ENCODE results near the gene KRTAP24-1.

Gene KRTAP24-1

DNA sequence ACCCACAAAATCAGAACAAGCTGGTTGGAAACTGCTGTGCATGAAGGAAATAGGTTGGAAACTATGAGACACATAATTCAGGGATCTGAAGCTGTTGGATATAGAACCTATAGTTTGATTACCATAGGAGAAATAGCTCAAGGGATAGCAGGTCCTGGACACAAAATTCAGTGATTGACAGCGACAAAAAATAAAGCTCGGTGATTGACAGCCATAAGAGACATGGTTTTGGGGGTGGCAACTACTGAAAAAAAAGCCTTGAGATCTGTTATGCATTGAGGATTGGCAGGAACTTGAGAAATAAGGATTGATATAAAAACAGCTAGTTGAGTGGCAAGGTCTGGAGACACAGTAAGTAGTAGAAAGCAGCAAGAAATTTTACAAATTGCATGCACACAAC is 6.5 kb upstream of the KRTAP24-1 start, which contains the start of gene KRTAP25-1:
TSS of gene KRTAP25-1 (minus strand) at position 300 of the 400 bp plus-strand sequence. CDS start at position 276, 24 bp downstream.
- no peak within 1 kb of the TSS for H3K4me3 ChIP-seq (replicated peaks; ENCODE audit: low read depth, low read length)
- no peak for DNase-seq (ENCODE audit: extremely low read depth, low read depth)
- TF ChIP-seq CTCF (IDR thresholded peaks at IDR 0.05; ENCODE audit: low read depth, low read length, missing control alignments): no peak

DNA sequence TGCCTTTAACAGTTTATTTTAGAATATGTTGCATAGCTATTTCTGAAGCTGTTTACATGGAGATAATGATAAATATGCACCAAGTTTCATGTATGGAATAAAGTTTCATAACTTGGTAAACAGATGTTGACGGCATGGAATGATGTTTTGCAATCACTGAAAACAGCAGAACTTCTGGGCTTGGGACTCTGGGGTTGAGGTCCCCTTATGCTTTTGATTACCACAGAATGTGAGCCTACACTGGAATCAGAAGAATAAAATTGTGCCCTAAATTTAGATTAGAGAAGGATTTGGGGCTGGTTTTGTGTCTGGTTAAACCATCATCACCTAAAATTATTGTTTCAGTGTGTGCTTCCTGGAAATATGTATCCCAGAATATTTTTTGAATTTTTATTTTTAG is 11.1 kb downstream of the KRTAP24-1 start:
- DNase-seq (ENCODE audit: extremely low read depth, low read depth): no peak
- TF ChIP-seq CTCF (IDR thresholded peaks at IDR 0.05; ENCODE audit: low read depth, low read length, missing control alignments): no peak
- H3K4me3 ChIP-seq (replicated peaks; ENCODE audit: low read depth, low read length): no peak overlapping the region

- TF ChIP-seq CTCF (IDR thresholded peaks at IDR 0.05; ENCODE audit: low read depth, low read length, missing control alignments): no peak
- H3K4me3 ChIP-seq (replicated peaks; ENCODE audit: low read depth, low read length): no peak overlapping the region
- no peak for DNase-seq (ENCODE audit: extremely low read depth, low read depth)
Observed at GRCh38 chr21:30271156-30271555, 11.6 kb downstream of the KRTAP24-1 start.

DNA sequence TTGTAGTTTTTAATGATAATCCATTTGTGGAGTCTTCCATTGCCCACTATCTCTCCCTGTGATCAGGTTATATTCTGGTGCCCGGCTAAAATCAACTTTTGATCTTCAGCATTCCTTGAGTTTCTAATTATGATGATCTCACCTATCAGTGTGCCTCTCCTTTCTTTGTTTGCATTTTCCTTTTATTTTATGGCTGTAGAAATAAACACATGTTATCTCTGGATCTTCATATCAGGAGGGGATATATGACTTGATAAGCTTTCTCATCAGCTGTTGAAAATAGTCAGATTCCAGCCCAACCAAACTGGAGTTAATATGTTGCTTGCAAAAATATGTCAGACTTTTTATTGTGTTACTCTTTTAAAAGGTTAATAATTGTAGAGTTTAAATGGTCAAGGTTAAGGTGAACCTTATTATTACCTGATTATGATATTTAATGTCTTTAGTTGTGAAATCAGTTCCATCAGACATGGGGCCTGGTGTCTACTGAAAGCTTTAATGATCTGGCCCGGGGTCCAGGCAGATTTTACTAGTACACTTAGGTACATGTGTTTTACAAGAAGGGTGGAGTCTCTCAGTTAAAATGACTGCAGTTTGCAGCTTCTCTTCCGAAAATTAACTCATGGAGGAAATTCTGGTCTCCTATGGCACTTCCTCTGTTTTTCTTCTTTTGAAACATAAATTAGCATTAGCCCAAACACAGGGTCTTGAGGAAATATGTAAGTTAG is 12.8 kb downstream of the KRTAP24-1 start:
- no peak for TF ChIP-seq CTCF (IDR thresholded peaks at IDR 0.05; ENCODE audit: low read depth, low read length, missing control alignments)
- no peak for DNase-seq (ENCODE audit: extremely low read depth, low read depth)
- H3K4me3 ChIP-seq (replicated peaks; ENCODE audit: low read depth, low read length): no peak overlapping the region

GRCh38 chr21:30268608-30269197 is 14.0 kb downstream of the KRTAP24-1 start:
- peak; percentile 24 for TF ChIP-seq CTCF (IDR thresholded peaks at IDR 0.05; ENCODE audit: low read depth, low read length, missing control alignments)
- no peak for DNase-seq (ENCODE audit: extremely low read depth, low read depth)

DNA sequence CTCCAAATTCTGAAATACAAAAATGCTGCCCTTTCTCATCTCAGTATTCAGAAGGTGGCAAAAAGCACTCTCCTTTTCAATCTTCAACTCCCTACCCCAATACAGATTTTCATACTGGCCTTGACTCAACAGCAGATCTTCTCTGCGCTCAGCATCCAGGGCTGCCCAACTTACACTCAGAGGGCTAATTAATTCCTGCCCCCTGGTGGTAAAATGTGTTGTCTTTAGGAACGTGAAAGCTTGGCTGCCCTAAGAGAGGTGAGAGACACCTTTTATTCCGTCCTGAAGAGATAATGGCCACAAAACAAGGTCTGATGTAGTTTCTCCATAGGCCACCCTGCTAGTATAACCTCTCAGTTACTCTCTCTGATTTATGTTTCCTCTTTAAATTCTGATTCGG is 25.0 kb downstream of the KRTAP24-1 start:
- DNase-seq (ENCODE audit: extremely low read depth, low read depth): peak; percentile 9
- no peak overlapping the region for H3K4me3 ChIP-seq (replicated peaks; ENCODE audit: low read depth, low read length)
- peak; percentile 27 for TF ChIP-seq CTCF (IDR thresholded peaks at IDR 0.05; ENCODE audit: low read depth, low read length, missing control alignments)

More at GRCh38 chr21:30268608-30269197, 14.0 kb downstream of the KRTAP24-1 start:
- no peak overlapping the region for H3K4me3 ChIP-seq (replicated peaks; ENCODE audit: low read depth, low read length)

Measured in HFF-Myc (cell line).